Muscle of back (tissue), 11 donors: ENCODE measurements around the gene ZNF576. TPM values are rescaled to one million over a fixed set of nuclear protein-coding genes. Genes with fewer than 3 reads are reported as not detected.
A peak's percentile ranks its signal among the peaks of the same experiment; 100 is the strongest.
"Not testable (repeated sequence)": the region's sequence is repeated elsewhere in the genome, so short reads cannot be mapped to it uniquely, and the experiment has no call there.

Experiments
- DNase-seq, 3 donors: peaks; one replicate each; pipeline versions ENCODE4 v3.0.0 to v3.0.0-alpha.2; 2013
- polyA plus RNA-seq, 10 donors: library from polyadenylated mRNA; unstranded; fragments of 120-200 nt; gene quantifications; one replicate each; pipeline ENCODE4 v1.2.1, GENCODE V29; 2013; ENCODE audit not compliant: insufficient read length in 10 of 10

The ZNF576 gene
- polyA plus RNA-seq, 10 donors: 7.2 to 11.8 (median 9.3) TPM

DNA sequence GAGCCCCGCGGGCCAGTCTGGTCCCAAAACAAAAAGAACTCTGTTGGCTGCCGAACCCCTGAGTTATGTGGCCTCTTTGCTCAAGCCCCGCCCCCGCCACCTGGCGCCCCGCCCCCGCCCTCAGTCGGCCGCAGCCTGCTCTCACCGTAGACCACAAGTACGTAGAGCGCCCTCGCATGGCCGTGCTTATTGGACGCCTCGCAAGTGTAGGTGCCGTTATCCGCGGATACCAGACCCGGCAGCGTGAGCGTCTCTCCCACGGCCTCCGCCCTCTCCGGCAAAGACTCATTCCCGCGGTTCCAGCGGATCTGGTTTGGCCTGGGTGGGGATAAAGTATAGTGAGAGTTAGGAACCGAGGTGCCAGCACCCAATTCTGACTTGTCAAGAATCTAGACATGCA, 28.5 kb downstream of the ZNF576 start:
- peak in 1 of 3 donors; percentile 26 for DNase-seq

DNA sequence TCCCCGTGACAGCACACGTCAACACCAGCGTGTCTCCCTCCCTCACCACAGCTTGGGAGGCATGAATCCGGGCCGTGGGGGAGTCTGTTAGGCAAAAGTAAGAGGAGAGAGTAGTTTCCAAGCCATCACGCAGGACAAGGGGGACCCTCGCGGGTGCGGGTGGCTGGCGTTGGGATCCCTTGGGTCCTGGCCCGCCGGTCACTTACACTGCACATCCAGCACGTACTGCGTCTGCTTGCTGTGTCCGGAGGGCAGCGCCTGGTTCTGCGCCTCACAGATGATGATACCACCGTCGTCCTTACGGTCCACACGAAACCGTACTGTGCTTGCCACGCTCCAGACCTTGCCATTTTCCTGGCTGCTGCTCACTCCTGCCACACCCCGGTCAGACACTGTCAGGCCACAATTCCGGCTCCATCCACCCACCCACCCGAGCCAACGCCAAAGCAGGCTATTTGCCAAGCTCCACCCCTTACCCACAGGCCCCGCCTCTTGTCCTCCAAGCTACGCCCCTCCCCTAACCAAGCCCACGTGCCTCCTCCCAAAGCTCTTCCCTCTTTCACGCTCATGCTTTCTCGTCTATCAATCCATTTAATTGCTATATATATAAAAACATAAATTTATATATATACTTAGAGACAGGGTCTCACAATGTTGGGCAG, 29.7 kb downstream of the ZNF576 start:
- no peak for DNase-seq

DNA sequence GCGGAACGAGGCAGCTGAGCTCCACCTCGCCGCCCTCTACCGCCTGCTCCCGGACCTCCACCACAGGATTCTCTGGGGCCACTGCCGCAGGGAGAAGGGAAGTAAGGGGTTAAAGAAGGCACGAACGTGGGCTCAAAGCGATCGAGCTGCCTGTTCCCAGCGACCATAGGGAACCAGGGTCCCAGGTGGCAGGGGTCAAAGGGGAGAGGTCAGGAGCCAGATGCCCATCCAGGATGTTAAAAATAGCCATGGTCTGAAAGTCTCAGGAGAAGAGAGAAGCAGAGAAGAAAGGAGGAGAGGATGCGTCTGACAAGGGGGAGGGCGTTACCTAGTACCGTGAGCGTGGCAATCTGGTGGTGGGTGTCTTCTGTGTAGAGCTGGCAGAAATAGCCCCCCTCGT, 30.4 kb downstream of the ZNF576 start:
- DNase-seq: no peak

DNA sequence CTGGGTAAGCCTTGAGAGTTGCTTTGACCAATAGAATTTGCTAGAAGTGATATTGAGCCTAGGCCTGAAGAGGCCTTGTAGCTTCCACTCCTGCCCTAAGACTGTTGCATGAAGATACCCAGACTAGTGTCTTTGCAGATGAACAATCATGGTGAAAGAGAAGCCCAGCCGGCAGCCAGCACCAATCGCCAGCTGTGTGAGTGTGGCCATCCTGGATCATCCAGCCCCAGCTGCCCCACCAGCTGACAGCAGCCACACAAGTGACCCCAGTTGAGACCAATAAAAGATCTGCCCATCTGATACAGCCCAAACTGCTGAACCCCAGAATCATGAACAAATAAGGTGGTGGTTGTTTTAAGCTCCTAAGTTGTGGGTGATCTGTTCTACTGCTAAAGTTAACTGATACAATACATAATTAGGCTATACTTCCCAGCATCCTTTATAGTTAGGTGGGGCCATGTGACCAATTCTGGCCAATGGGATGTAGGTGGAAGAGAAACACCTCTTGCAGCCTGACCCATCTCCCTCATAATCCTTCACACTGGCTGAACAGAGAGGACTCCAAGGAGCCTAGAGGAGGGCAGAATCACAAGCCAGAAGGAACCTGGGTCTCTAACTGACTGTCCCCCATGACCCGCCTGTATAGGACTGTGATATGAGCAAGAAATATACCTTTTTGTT, 32.4 kb downstream of the ZNF576 start:
- DNase-seq: no peak

DNA sequence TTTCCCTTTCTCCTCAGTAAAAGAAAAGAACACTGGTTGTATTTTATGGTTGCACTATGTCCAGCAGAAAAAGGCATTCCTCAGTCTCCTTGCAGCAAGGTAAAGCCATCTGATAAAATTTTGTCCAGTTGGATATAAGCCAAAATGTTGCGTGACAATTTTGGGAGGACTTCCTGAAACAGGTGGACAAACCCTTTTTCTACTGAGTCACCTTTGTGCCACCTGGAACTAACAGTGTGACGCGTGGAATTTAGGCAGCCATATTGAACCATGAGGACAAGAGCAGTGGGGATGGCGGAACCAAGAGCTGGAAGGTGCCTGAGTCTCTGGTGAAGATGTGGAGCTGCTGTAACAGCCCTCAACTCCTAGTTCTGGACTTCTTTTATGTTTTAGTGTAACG, 35.1 kb downstream of the ZNF576 start:
- no peak for DNase-seq

DNA sequence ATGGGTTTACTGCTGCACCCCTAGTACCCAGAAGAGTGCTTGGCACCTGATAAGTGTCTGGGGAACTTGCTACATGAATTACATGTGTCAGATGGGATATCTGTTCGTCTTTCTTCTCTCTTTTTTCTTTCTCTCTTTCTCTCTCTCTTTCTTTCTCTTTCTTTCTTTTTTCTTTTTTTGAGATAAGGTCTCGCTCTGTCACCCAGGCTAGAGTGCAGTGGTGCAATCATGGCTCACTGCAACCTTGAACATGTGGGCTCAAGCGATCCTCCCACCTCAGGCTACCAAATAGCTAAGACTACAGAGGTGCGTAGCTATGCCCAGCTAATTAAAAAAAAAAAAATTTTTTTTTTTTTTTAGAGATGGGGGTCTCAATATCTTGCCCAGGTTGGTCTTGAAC, 37.1 kb downstream of the ZNF576 start:
- no peak for DNase-seq

DNA sequence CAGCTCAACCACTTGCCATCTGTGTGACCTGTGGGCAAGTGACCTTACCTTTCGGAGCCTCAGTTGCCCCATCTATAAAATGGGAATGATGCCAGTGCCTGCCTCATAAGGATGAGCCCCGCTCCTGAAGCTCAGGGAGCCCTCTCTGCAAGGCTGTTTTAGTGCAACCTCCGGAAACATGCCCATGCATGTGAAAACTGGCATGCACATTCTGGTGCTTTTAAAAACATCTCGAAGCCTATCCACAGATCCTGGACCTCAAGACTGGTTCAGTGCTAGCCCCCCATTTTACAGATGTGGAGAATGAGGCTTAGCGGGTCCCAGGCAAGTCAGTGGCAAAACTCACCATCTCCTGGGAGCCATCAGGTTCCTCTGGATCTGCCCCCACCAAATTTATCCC, 37.7 kb downstream of the ZNF576 start:
- no peak for DNase-seq

DNA sequence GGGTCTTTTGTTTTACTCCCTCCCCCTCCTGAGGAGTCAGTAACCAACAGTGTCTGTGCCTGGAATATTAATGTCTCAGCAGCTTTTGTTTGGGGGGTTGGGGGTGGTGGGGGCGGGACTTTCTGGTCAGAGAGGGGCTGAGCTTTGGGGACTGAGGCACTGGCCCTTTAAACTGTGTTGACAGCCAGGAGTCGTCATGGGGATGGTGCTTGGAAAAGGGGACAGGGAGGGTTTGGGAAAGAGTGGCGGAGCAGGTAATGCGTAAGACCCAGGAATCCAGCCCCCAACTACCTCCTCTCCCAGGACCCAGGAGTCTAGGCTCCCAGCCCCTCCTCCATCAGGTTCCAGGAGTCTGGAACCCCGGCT, 38.1 kb downstream of the ZNF576 start:
- DNase-seq: no peak

DNA sequence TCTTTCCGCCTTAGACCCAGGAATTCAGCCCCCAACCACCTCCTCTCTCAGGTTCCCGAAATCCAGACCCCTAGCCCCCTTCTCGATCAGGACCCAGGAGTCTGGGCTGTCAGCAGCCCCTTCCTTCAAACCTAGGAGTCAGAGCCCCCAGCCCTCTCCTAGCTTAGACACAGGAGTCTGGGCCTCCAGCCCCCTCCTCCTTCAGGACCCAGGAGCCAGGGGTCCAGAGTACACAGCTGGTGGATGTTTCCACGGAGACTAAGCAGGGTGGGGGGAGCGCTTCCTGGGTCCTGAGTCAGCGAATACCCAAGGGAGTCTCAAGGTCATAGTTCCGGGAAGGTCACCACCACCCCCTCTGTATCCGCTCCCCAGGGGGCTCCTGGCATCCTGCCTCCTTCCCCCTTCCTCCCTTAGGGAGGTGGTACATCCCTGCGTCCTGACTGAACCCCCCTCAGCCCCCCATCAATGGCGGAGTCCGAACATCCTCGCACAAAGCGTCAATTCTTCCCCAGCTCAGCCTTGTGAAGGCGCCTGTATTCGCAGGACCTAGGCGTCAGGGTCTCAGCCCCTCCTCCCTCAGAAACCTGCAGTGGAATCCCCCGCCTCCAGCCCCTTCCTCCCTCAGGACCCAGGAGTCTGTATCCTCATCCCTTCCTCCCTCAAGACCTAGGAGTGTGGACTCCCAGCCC, 38.6 kb downstream of the ZNF576 start:
- peak in 1 of 3 donors; percentile 48 for DNase-seq

DNA sequence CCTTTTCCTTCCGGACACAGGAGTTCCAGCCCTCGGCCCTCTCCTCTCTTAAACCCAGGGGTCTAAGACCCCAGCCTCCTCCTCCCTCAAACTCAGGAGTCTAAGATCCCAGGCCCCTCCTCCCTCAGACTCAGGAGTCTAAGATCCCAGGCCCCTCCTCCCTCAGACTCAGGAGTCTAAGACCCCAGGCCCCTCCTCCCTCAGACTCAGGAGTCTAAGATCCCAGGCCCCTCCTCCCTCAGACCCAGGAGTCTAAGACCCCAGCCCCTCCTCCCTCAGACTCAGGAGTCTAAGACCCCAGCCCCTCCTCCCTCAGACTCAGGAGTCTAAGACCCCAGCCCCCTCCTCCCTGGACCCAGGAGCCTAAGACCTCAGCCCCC, 39.2 kb downstream of the ZNF576 start:
- not testable (repeated sequence) for DNase-seq

DNA sequence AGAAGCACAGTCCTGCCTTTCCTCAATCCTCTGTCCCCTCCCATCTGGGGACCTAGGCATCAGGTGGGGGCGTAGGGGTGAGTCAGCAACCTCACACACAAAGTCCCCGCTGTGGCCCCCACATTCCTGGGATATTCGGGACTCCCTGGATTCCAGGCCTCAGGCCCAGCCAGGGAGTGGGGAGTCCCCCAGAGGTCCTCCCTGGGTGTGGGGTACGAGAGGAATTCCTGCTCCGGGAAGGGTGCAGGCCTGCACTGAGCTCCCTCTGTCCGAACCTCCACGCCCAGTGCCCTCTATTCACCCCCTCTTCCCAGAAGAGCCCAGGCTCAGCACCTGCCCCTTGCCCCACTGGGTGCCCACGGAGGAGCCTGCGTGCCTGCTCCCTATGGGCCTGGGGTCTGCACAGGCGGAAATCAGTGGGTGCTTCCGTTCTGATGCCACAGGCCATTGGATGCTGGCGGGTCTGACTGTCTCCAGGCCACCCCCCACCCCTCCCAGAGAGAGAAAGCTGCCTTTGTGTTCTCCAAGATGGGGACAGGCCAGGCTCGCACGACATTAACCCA, 39.8 kb downstream of the ZNF576 start:
- no peak for DNase-seq

DNA sequence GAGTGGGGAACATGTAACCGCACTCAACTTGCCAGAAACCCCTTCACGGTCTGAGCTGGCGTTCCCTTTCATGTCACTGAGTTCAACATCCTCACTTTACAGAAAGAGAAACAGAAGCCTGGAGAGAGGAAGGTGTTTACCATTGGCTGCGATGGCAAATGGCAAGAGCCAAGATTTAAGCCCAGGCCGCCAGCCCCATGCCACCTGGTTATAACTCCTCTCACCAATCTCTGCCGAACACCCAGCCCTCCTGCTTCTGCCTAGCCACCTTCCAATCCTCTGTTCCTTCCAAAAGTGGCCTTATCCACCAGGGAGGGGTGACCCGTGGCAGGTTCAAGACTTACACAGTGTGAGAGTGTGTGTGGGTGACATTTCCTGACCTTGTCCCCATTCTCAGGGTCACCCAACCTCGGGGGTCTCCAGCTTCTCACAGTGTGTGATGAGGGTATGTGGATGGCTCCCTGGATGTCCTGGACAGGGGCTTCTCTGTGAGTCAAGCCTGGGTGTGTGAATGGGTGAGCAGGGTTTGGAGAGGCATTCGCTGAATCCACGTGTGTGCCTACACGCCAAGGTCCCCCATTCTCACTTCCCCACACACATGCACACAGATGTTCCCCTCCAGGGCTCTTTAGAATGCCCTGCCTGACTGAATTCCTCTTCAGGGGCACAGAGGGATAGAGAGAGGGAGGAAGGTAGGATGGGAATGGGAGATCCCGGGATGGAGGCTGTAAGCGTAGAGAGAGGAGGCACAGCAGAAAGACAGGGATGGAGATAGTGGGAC, 42.0 kb downstream of the ZNF576 start:
- DNase-seq: no peak

DNA sequence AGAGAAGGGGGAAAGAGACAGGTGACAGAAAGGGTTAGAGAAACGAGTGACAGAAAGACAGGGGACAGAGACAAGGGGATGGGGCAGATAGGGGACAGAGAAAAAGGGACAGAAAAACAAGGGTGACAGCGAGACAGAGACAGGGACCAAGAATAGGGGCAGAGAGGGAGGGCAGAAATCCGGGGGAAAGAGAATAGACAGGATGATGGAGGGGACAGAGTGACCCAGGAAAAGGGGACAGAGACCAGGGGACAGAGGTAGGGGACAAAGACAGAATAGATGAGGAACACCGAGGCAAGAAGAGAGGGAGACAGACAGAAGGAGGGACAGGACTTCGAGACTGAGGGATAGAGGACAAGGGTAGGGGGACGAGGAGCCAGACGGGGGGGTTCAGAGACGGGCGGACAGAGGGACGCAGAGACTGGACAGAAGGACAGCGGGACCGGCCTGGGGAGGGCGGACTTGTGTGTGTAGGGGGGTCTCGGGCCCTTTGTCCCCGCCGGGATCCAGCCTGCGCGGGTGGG, 42.7 kb downstream of the ZNF576 start:
- no peak for DNase-seq

DNA sequence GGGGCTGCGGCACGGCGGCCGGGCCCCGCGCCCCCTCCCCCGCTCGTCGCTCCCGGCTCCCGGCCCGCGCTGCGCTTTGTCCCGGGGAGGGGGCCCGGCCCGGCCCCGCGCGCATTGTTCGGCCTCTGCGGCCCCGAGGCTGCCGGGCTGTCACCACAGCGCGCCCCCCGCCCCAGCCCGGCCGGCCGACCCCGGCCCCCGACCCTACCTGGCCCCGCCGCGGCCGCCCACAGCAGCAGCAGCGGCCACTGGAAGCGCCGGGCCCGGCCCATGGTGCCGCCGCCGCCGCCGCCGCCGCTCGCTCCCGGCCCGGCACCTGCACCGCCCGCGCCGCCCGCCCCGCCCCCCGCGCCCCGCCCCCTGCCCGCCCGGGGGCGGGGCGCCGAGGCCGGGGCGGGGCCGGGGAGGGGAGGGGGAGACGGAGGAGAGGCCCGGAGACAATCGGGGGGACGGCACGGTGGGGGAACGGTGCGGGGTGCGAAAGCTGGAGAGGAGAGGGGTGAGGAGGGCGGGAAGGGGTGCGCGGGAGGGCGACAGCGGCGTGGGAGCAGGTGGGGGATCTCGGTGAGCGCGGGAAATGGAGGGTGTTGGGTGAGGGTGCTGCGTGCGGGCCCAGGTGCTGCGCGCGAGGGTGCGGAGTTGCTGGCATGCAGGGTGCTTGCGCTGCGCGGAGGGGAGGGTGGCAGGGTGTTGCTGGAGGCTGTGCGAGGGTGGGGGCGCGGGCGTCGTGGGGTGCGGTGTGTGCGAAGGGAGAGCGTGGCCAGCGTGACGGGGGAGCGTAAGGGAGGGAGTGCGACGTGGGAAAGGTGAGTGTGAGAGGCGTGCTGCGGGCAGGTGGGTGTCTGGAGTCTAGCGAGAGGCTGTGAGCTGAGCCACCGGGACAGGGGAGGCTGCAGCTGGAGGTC, 43.4 kb downstream of the ZNF576 start, which contains the start of gene CADM4:
Gene CADM4, minus strand, starts transcription at position 332 of the 905 bp plus-strand sequence. Its CDS starts 60 bp downstream, at position 272.
- peak in 1 of 3 donors; percentile 39 for DNase-seq

DNA sequence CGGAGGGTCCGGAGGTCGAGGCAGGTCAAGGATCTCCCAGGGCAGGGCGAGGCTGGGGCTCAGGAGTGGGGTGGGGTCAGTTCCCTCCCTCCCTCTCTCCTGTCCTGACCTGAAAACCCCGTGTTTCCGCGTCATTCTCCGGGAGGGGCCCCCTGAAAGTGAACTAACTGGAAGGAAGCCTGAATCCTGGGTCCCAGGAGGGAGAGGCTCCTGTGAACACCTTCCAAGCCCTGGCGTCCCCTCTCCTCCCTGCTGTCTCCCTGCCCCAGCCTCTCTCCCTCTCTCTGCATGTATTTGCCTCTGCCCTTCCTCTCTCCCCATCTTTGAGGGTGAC, 44.0 kb downstream of the ZNF576 start:
- DNase-seq: no peak

DNA sequence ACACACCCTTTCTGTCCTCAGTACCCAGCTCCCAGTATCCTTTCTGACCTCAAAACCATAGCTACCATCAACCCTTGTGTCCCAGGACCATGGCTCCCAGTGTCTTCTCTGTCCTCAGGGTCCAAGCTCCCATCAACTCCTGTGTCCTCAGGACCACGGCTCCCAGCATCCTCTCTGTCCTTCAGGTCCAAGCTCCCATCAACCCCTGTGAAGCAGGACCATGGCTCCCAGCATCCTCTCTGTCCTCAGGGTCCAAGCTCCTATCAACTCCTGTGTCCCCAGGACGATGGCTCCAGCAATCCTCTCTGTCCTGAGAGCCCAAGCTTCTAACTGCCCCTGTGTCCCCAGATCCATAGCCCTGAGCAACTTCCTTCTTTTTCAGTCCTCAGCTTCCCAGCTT, 44.9 kb downstream of the ZNF576 start:
- DNase-seq: no peak

DNA sequence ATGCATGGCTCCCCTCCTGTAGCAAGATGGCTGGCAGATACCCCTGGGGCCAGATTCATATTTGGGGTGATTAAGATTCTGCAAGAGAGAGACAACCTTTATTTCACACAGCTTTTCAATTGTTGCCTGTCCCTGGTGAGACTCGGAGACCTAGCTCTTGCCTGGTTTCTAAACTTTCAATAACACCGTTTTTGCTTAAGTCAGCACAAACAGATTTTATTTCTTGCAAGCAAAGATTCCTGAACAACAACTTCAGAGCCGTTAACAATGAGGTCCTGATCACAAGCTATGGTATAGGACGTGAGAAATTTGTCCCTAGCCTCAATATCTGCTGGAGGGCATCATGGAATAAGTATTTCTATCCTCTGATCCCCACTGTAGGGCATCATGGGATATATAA, 46.1 kb downstream of the ZNF576 start:
- DNase-seq: no peak

DNA sequence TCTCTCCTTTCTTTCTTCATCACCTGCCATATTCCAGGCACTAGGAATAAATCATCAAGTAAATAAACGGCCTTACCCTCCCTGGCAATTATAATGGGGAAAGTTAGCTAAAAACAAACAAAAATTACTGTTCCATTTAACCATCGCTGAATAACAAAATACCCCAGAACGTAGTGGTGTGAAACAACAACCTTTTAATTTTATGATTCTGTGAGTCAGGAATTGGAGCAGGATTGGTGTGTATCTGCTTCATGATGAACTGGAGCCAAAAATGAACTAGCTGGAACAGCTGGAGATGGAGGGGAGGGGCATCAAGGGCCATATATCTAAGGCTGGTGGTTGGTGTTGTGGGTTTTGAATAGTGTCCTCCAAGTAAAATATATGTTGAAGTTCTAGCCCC, 46.9 kb downstream of the ZNF576 start:
- no peak for DNase-seq

DNA sequence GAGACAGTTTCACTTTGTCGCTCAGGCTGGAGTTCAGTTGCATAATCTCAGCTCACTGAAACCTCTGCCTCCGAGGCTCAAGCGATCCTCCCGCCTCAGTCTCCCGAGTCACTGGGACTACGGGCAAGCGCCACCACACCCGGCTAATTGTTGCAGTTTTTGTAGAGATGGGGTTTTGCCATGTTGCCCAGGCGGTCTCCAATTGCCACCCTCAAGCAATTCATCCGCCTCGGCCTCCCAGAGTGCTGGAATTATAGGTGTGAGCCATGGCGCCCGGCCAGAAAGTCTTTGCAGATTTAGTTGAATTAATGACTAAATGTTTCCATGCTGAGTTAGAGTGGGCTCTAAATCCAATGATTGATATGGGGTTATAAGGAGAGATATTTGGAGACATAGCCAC, 47.8 kb downstream of the ZNF576 start:
- no peak for DNase-seq

DNA sequence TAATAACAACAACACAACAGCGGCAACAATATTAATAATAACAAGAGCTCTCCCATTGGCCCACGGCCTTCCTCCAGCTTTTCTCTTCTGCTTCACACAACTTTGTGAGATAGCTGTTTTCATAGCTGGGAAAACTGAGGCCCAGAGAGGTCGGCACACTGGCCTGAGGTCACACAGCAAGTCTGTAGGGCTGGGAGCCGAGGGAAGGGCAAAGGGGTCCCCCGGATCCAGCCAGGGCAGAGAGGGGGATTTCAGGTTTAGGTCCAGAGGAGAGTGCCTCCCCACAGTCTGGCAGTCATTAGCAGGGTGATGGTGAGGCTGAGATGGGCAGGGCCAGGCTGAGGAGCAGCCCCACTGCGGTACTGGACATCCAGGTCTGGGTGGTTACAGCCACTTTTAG, 52.2 kb downstream of the ZNF576 start:
- DNase-seq: no peak

DNA sequence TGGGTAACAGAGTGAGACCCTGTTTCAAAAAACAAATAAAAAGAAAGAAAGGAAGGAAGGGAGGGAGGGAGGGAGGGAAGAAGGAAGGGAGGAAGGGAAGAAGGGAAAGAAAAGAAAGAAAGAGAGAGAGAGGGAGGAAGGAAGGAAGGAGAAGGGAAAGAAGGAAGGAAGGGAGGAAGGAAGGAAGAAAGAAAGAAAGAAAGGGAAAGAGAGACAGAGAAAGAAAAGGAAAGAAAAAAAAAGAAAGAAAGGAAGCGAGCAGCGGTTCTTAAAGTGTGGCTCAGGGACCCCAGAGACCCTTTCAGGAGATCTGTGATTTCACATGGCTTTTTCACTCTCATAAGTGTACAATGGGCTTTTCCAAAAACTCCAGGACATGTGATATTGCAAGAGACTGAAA, 53.1 kb downstream of the ZNF576 start:
- no peak for DNase-seq
